Transverse colon (tissue), 4 donors: ENCODE results near the gene AP1S1. TPM values are rescaled to one million over a fixed set of nuclear protein-coding genes. Genes with fewer than 3 reads are reported as not detected.

Experiments used
- DNase-seq: peaks from one replicate; pipeline ENCODE4 v3.0.0-alpha.2; 2019
- H3K27ac ChIP-seq, 4 donors: fragments of 200-600 bp; sonication (generic); 2 replicates each; pipeline ENCODE4 v1.5.1; 2016 to 2018; ENCODE audit warnings: inconsistent platforms in 4 of 4
- H3K27me3 ChIP-seq: fragments of 200-600 bp; sonication (generic); 2 replicates; pipeline ENCODE4 v1.5.1; 2017; ENCODE audit warnings: inconsistent platforms
- H3K36me3 ChIP-seq, 4 donors: fragments of 200-600 bp; sonication (generic); 2 replicates each; pipeline ENCODE4 v1.5.1; 2017 to 2019; ENCODE audit warnings: inconsistent platforms in 4 of 4
- H3K4me1 ChIP-seq, 4 donors: fragments of 200-600 bp; sonication (generic); 2 replicates each; pipeline ENCODE4 v1.5.1; 2017 to 2020; ENCODE audit warnings: inconsistent platforms in 4 of 4
- H3K4me3 ChIP-seq, 4 donors: fragments of 200-600 bp; sonication (generic); 1 replicate in 1 of 4; 2 replicates in 3 of 4; pipeline versions ENCODE4 v1.5.1 to v1.6.1; 2017 to 2019; ENCODE audit warnings: inconsistent platforms in 4 of 4
- H3K9me3 ChIP-seq, 2 donors: fragments of 200-600 bp; sonication (generic); 2 replicates each; pipeline ENCODE4 v1.5.1; 2017 to 2019; ENCODE audit warnings: inconsistent platforms in 2 of 2
- EP300 ChIP-seq: sonication (generic); formaldehyde crosslinking; IDR thresholded peaks from one replicate; pipeline ENCODE4 v1.6.1; 2017; ENCODE audit warnings: antibody characterized with exemption, low read depth
- POLR2A ChIP-seq: fragments of 450-650 bp; IDR thresholded peaks from one replicate; pipeline ENCODE4 v1.6.1; 2016; ENCODE audit warnings: antibody characterized with exemption, mild to moderate bottlenecking, moderate library complexity
- POLR2AphosphoS5 ChIP-seq, 3 donors: sonication (generic); formaldehyde crosslinking; IDR thresholded peaks; one replicate each; pipeline ENCODE4 v1.6.1; 2016; ENCODE audit warnings: antibody characterized with exemption in 3 of 3
- WGBS, 2 donors: methylation state at CpG; one replicate each; pipeline ENCODE4 v1.1.5; 2018; ENCODE audit warnings: low coverage in 1 of 2; 5-methylcytosine and 5-hydroxymethylcytosine counted together
- in situ Hi-C, 4 donors: fragments of 200-750 bp; cut with MboI; loops; one replicate each; pipeline versions ENCODE4 v1.15.0 to v1.15.1; 2017; ENCODE audit warnings: low sequenced_read_pairs in 3 of 4, low pct_ligation_motif_present in 1 of 4, low pct_unique_long_range_greater_than_20kb in 1 of 4
- intact Hi-C: fragments of 100-400 bp; cut with DNase I; formaldehyde crosslinking; loops from one replicate; pipeline ENCODE4 v1.15.1; 2023; ENCODE audit warnings: low total_unique reads
- small RNA-seq, 4 donors: library from RNA; depleted of rRNA; stranded (forward); fragments of <200 nt; gene quantifications; one replicate each; pipeline ENCODE3, GENCODE V24; 2016
- total RNA-seq, 4 donors: library from RNA; depleted of rRNA; stranded (reverse); fragments of >200 nt; gene quantifications; one replicate each; pipeline ENCODE4 v1.1.0, GENCODE V29; 2016
- TF ChIP-seq, protein P1 (sequence below), 5 experiments: fragments of 200-600 bp in 3 of 5; fragments of 450-650 bp in 2 of 5; sonication (generic) in 3 of 5; IDR thresholded peaks; 1 replicate in 2 of 5; 2 replicates in 3 of 5; pipeline ENCODE4 v1.5.1; 2016 to 2017; ENCODE audit warnings: antibody characterized with exemption in 5 of 5, inconsistent platforms in 3 of 5, mild to moderate bottlenecking in 2 of 5, moderate library complexity in 1 of 5

The AP1S1 gene
- total RNA-seq, 4 donors from 2014 or later: 18.3 to 87.3 (median 54.0) TPM

DNA sequence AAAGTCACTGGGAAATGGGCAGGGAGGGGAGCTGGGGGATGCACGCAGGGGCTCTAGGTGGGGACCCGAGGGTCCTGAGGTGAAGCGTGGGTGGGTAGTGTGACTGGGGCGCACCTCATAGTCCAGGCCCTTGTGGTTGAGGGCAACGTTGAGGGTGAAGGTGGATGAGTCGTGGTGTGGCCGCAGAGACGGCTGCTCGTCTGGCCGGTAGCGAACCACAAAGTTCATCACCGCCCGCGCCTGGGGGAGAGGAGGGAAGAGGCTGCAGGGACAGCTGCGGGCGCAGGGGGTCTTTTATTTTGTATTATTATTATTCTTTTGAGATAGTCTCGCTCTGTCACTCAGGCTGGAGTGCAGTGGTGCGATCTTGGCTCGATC lies 52.4 kb downstream of the AP1S1 start:
- DNase-seq: no peak
- Histone ChIP-seq H3K4me1 (peaks cover 0 to 9% (median 5%) of the 10 kb centered on the region in 4 donors), H3K27me3 (peaks cover 18% of the 10 kb centered on the region), H3K9me3 (no peaks in the 10 kb centered on the region), H3K4me3 (no peak overlapping the region), H3K36me3 (peaks cover 0 to 24% (median 9%) of the 10 kb centered on the region in 4 donors), H3K27ac (no peak overlapping the region)
- in situ Hi-C loops: no loop called here
- intact Hi-C loops: no loop called here
- 90 to 100% methylated on average over 1 to 19 of the region's 19 CpGs for WGBS, 2 donors
- TF ChIP-seq, protein P1, sequence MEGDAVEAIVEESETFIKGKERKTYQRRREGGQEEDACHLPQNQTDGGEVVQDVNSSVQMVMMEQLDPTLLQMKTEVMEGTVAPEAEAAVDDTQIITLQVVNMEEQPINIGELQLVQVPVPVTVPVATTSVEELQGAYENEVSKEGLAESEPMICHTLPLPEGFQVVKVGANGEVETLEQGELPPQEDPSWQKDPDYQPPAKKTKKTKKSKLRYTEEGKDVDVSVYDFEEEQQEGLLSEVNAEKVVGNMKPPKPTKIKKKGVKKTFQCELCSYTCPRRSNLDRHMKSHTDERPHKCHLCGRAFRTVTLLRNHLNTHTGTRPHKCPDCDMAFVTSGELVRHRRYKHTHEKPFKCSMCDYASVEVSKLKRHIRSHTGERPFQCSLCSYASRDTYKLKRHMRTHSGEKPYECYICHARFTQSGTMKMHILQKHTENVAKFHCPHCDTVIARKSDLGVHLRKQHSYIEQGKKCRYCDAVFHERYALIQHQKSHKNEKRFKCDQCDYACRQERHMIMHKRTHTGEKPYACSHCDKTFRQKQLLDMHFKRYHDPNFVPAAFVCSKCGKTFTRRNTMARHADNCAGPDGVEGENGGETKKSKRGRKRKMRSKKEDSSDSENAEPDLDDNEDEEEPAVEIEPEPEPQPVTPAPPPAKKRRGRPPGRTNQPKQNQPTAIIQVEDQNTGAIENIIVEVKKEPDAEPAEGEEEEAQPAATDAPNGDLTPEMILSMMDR (IDR thresholded peaks at IDR 0.05): no peak
- no peak for TF ChIP-seq EP300
- no peak for TF ChIP-seq POLR2AphosphoS5 (IDR thresholded peaks at IDR 0.05)
- no peak for TF ChIP-seq POLR2A

DNA sequence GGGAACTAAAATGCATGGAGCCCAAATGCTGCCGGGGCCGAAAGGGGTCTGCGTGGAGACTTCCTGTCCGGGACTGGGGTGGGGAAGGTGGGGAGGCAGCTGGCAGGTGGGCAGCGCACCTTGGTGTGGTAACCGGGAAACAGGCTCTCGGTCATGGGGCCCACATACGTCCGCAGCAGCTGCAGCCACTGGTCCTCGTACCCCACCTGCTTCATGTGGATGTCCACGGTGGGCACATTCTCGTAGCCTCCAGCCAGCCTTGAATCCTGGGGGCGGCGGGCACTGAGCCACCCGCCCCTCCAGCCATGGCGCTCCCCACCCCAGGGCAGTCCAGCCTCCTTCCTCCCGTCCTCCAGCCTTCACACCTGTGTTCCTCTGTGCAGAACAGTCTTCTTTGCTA lies 53.2 kb downstream of the AP1S1 start:
- in situ Hi-C loops (no loop called here), intact Hi-C loops (no loop called here)
- 91% methylated on average over 17 of the region's 17 CpGs; no CpG with 5 or more reads in 1 of the 2 donors for WGBS, 2 donors
- Histone ChIP-seq H3K9me3 (no peaks in the 10 kb centered on the region), H3K4me3 (no peak overlapping the region), H3K36me3 (peaks cover 0 to 24% (median 11%) of the 10 kb centered on the region in 4 donors), H3K27me3 (peaks cover 9% of the 10 kb centered on the region), H3K4me1 (peaks cover 0 to under 1% (median under 1%) of the 10 kb centered on the region in 4 donors), H3K27ac (no peak overlapping the region)
- TF ChIP-seq POLR2A: no peak
- no peak for TF ChIP-seq POLR2AphosphoS5 (IDR thresholded peaks at IDR 0.05)
- TF ChIP-seq EP300: no peak
- TF ChIP-seq, protein P1 (IDR thresholded peaks at IDR 0.05): no peak
- no peak for DNase-seq

DNA sequence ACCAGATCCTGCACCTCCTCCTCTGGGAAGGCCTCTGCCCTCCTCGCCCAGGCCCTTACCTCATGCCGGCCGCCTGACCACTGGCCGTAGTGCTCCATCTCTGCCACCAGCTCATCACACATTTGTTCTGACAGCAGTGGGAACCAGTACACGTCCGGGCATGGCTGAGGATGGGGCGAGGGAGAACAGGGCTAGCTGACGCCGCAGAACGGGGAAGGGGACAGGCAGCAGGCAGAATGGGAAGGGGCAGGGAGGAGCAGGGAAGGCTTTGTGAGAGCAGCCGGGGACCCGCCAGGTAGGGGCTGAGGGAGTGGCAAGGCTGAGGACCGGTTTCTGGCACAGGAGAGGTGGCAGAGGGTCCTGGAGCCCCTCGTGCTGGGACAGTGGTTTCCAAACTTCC lies 54.5 kb downstream of the AP1S1 start:
- H3K27ac ChIP-seq: no peak overlapping the region
- H3K9me3 ChIP-seq: no peaks in the 10 kb centered on the region
- peaks cover 0 to 24% (median 11%) of the 10 kb centered on the region in 4 donors for H3K36me3 ChIP-seq
- 96 to 100% methylated on average over 2 to 14 of the region's 14 CpGs for WGBS, 2 donors
- in situ Hi-C loops (no loop called here), intact Hi-C loops (no loop called here)
- H3K4me1 ChIP-seq: no peaks in the 10 kb centered on the region
- TF ChIP-seq EP300 (no peak), POLR2A (no peak), POLR2AphosphoS5 (IDR thresholded peaks at IDR 0.05) (no peak)
- TF ChIP-seq, protein P1 (IDR thresholded peaks at IDR 0.05): no peak
- no peaks in the 10 kb centered on the region for H3K27me3 ChIP-seq
- H3K4me3 ChIP-seq: no peak overlapping the region
- DNase-seq: no peak

DNA sequence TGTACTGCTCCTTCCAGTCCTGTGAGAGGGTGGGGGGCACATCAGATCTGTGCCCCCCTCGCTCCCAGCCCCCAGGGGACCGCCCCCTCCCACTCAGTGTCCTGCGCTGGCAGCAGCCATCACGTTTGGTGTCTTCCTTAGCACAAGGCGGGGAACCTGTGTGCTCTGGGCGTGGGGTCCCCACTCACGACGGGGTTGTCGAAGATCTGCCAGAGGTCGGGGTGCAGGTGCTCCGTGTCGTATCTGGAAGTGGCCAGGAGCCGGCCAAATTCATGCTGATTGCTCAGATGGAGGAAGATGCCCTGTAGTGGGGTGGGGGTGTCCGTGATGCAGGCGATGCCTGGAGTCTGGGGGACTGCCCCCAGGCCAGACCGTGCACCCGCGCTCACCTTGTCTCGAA lies 55.9 kb downstream of the AP1S1 start:
- 95% methylated on average over 17 of the region's 19 CpGs; no CpG with 5 or more reads in 1 of the 2 donors for WGBS, 2 donors
- no peak for DNase-seq
- no peak for TF ChIP-seq EP300
- TF ChIP-seq, protein P1 (IDR thresholded peaks at IDR 0.05): no peak
- TF ChIP-seq POLR2A: no peak
- no peak for TF ChIP-seq POLR2AphosphoS5 (IDR thresholded peaks at IDR 0.05)
- Histone ChIP-seq H3K9me3 (no peaks in the 10 kb centered on the region), H3K4me1 (peaks cover 0 to 5% (median 0%) of the 10 kb centered on the region in 4 donors), H3K36me3 (peaks cover 0 to 33% (median 11%) of the 10 kb centered on the region in 4 donors), H3K27me3 (no peaks in the 10 kb centered on the region), H3K4me3 (no peak overlapping the region), H3K27ac (no peak overlapping the region)
- in situ Hi-C loops: no loop called here
- intact Hi-C loops: no loop called here

Small RNAs within 50 kb of the gene (small RNA-seq; reads per million reads assigned to genes)
- gene MIR4653: 0 reads per million in 4 donors

Other genes starting within 250 kb of the AP1S1 start
- gene MUC3A, start 204.9 kb upstream of the AP1S1 start, total RNA-seq: 100 to 1,000 TPM in 1 of 4 donors, 10 to 100 TPM in 3; 11.7 to 233 (median 64.7) TPM
- gene MUC12, start 184.9 kb upstream of the AP1S1 start, total RNA-seq: 1,000 to 10,000 TPM in 1 of 4 donors, 100 to 1,000 TPM in 2, 10 to 100 TPM in 1; 90.2 to 2,095 (median 445) TPM
- 100 to 1,000 TPM in 1 of 4 donors, 10 to 100 TPM in 2, under 1 TPM in 1; 0.80 to 102 (median 20.0) TPM for gene MUC17, start 134.4 kb upstream of the AP1S1 start, total RNA-seq
- 10 to 100 TPM; 23.8 to 50.0 (median 35.1) TPM for gene TRIM56, start 69.0 kb upstream of the AP1S1 start, total RNA-seq
- 10 to 100 TPM in 1 of 4 donors, 1 to 10 TPM in 3; 1.3 to 26.2 (median 5.5) TPM for gene SERPINE1, start 27.4 kb upstream of the AP1S1 start, total RNA-seq
- under 1 TPM in 1 of 4 donors, not detected in 3; 0.95 TPM for gene VGF, start 11.1 kb downstream of the AP1S1 start, total RNA-seq
- not detected for gene NAT16, start 25.8 kb downstream of the AP1S1 start, total RNA-seq
- gene MOGAT3, start 46.6 kb downstream of the AP1S1 start, total RNA-seq: 10 to 100 TPM; 31.7 to 56.9 (median 44.3) TPM
- 10 to 100 TPM; 48.4 to 81.2 (median 60.8) TPM for gene PLOD3, start 63.1 kb downstream of the AP1S1 start, total RNA-seq
- 100 to 1,000 TPM in 1 of 4 donors, 10 to 100 TPM in 3; 50.5 to 106 (median 78.2) TPM for gene ZNHIT1, start 63.7 kb downstream of the AP1S1 start, total RNA-seq
- 10 to 100 TPM; 27.2 to 58.5 (median 45.4) TPM for gene CLDN15, start 83.3 kb downstream of the AP1S1 start, total RNA-seq
- 100 to 1,000 TPM; 159 to 261 (median 187) TPM for gene FIS1, start 90.6 kb downstream of the AP1S1 start, total RNA-seq
- 10 to 100 TPM in 3 of 4 donors, 1 to 10 TPM in 1; 9.4 to 30.6 (median 11.3) TPM for gene IFT22, start 167.3 kb downstream of the AP1S1 start, total RNA-seq
- not detected for gene COL26A1, start 208.4 kb downstream of the AP1S1 start, total RNA-seq